ENCODE measurements around the gene HIPK2. TPM values are rescaled to one million over a fixed set of nuclear protein-coding genes. Genes with fewer than 3 reads are reported as not detected.

Gene HIPK2
- total and polyA plus RNA-seq, 2 donors (not counting 3 experiments of a cell fraction or from before 2014, with no cell fraction given) = 9.0 to 43.8 TPM

GRCh38 chr7:139583826-139584553, 193.8 kb downstream of the HIPK2 start:
- ChIA-PET CTCF (interaction anchor here (2.3 kb wide), 1 partner anchor 18 kb away, joined by 14 read pairs; no protein-coding TSS in a partner anchor), POLR2A (no interaction called here)
- H3K4me2 ChIP-seq (ENCODE audit: insufficient read depth, low read length) = no peak overlapping the region
- H3K36me3 ChIP-seq (ENCODE audit: control insufficient read depth in 2 of 2, extremely low read depth in 1 of 2, insufficient read depth in 2 of 2, low read length in 2 of 2) = peaks cover 4 to 43% of the 10 kb centered on the region in 2 experiments
- H3K9ac ChIP-seq (replicated peaks; ENCODE audit: extremely low read depth, insufficient read depth, low read length) = no peak overlapping the region
- no peak overlapping the region for H3K4me3 ChIP-seq (replicated peaks in 1 of 3; ENCODE audit: insufficient read depth in 1 of 3, low read depth in 1 of 3, low read length in 3 of 3)
- H3K9me3 ChIP-seq (replicated peaks; ENCODE audit: control insufficient read depth, insufficient read depth, low read length) = no peaks in the 10 kb centered on the region
- H3K79me2 ChIP-seq (ENCODE audit: control insufficient read depth, insufficient read depth, low read length) = no peaks in the 10 kb centered on the region
- FAIRE-seq = no peak
- DNase-seq (ENCODE audit: low read depth, low spot score) = no peak
- BruUV-seq (replicated peaks) = no TSS peak
- H3K9me1 ChIP-seq (replicated peaks; ENCODE audit: control insufficient read depth, extremely low read depth, insufficient read depth, low read length) = no peaks in the 10 kb centered on the region
- no peak overlapping the region for H3K27ac ChIP-seq (ENCODE audit: insufficient read depth, low read depth, low read length)
- H4K20me1 ChIP-seq (replicated peaks; ENCODE audit: control insufficient read depth, extremely low read depth, insufficient read depth, low read length) = no peaks in the 10 kb centered on the region
- no peak overlapping the region for H2AFZ ChIP-seq (ENCODE audit: low read depth, low read length)
- H3K27me3 ChIP-seq (ENCODE audit: control insufficient read depth in 2 of 2, insufficient read depth in 2 of 2, low read length in 2 of 2) = no peaks in the 10 kb centered on the region
- TF ChIP-seq CTCF (IDR thresholded peaks at IDR 0.05; ENCODE audit: extremely low read depth in 1 of 2, insufficient read depth in 1 of 2, low read depth in 1 of 2, low read length in 2 of 2) (no peak), POLR2AphosphoS5 (IDR thresholded peaks at IDR 0.05; ENCODE audit: insufficient read depth, low read depth, low read length) (no peak), MYC (IDR thresholded peaks at IDR 0.05; ENCODE audit: low read depth, low read length) (no peak), FOS (IDR thresholded peaks at IDR 0.05; ENCODE audit: borderline replicate concordance, insufficient read depth, low read length) (no peak)
- dilution Hi-C loops (cut with MboI; ENCODE audit: extremely low pct_ligation_motif_present, low sequenced_read_pairs) (no loop called here), intact Hi-C loops (cut with micrococcal nuclease) (no loop called here)
- H3K4me1 ChIP-seq (ENCODE audit: control insufficient read depth, extremely low read depth, insufficient read depth, low read length) = no peaks in the 10 kb centered on the region

GRCh38 chr7:139582671-139583155, 195.1 kb downstream of the HIPK2 start:
- no peak for DNase-seq (ENCODE audit: low read depth, low spot score)
- no peak overlapping the region for H2AFZ ChIP-seq (ENCODE audit: low read depth, low read length)
- H3K4me1 ChIP-seq (ENCODE audit: control insufficient read depth, extremely low read depth, insufficient read depth, low read length) = no peaks in the 10 kb centered on the region
- no peak overlapping the region for H3K27ac ChIP-seq (ENCODE audit: insufficient read depth, low read depth, low read length)
- ChIA-PET POLR2A (no interaction called here), CTCF (interaction anchor here (3.5 kb wide), 1 partner anchor 19 kb away, joined by 18 read pairs; no protein-coding TSS in a partner anchor)
- no peaks in the 10 kb centered on the region for H3K27me3 ChIP-seq (ENCODE audit: control insufficient read depth in 2 of 2, insufficient read depth in 2 of 2, low read length in 2 of 2)
- no peaks in the 10 kb centered on the region for H3K79me2 ChIP-seq (ENCODE audit: control insufficient read depth, insufficient read depth, low read length)
- H3K9me1 ChIP-seq (replicated peaks; ENCODE audit: control insufficient read depth, extremely low read depth, insufficient read depth, low read length) = no peaks in the 10 kb centered on the region
- no peaks in the 10 kb centered on the region for H3K9me3 ChIP-seq (replicated peaks; ENCODE audit: control insufficient read depth, insufficient read depth, low read length)
- H4K20me1 ChIP-seq (replicated peaks; ENCODE audit: control insufficient read depth, extremely low read depth, insufficient read depth, low read length) = no peaks in the 10 kb centered on the region
- FAIRE-seq = no peak
- no peak overlapping the region for H3K4me3 ChIP-seq (replicated peaks in 1 of 3; ENCODE audit: insufficient read depth in 1 of 3, low read depth in 1 of 3, low read length in 3 of 3)
- intact Hi-C loops (cut with micrococcal nuclease) = no loop called here
- no TSS peak for BruUV-seq (replicated peaks)
- TF ChIP-seq POLR2AphosphoS5 (IDR thresholded peaks at IDR 0.05; ENCODE audit: insufficient read depth, low read depth, low read length) (no peak), FOS (IDR thresholded peaks at IDR 0.05; ENCODE audit: borderline replicate concordance, insufficient read depth, low read length) (no peak), CTCF (IDR thresholded peaks at IDR 0.05; ENCODE audit: extremely low read depth in 1 of 2, insufficient read depth in 1 of 2, low read depth in 1 of 2, low read length in 2 of 2) (no peak), GATA2 (IDR thresholded peaks at IDR 0.05; ENCODE audit: insufficient read depth, insufficient read length, low read depth, low read length) (no peak), POLR2A (IDR thresholded peaks at IDR 0.05; ENCODE audit: low read depth, low read length) (no peak), MYC (IDR thresholded peaks at IDR 0.05; ENCODE audit: low read depth, low read length) (no peak), EZH2 (IDR thresholded peaks at IDR 0.05; ENCODE audit: borderline replicate concordance, low read depth, low read length, severe bottlenecking) (no peak), JUN (IDR thresholded peaks at IDR 0.05; ENCODE audit: borderline replicate concordance, insufficient read depth, insufficient read length, low read depth) (no peak)
- TF ChIP-seq, protein P1, sequence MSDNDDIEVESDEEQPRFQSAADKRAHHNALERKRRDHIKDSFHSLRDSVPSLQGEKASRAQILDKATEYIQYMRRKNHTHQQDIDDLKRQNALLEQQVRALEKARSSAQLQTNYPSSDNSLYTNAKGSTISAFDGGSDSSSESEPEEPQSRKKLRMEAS (IDR thresholded peaks at IDR 0.05; ENCODE audit: insufficient read depth, insufficient read length) = no peak
- H3K4me2 ChIP-seq (ENCODE audit: insufficient read depth, low read length) = no peak overlapping the region
- H3K9ac ChIP-seq (replicated peaks; ENCODE audit: extremely low read depth, insufficient read depth, low read length) = no peak overlapping the region
- dilution Hi-C loops (cut with MboI; ENCODE audit: extremely low pct_ligation_motif_present, low sequenced_read_pairs) = no loop called here
- H3K36me3 ChIP-seq (ENCODE audit: control insufficient read depth in 2 of 2, extremely low read depth in 1 of 2, insufficient read depth in 2 of 2, low read length in 2 of 2) = peaks cover 2 to 38% of the 10 kb centered on the region in 2 experiments

All from endothelial cell of umbilical vein (primary cell).